GM04504 (cell line): Measurements from ENCODE around the gene CLTCL1.
"Not testable (repeated sequence)": the region's sequence is repeated elsewhere in the genome, so short reads cannot be mapped to it uniquely, and the experiment has no call there.

ENCODE experiments used
- DNase-seq: peaks from one replicate; pipeline ENCODE4 v3.0.0-alpha.2; 2012; ENCODE audit warnings: low read depth

The CLTCL1 gene

DNA sequence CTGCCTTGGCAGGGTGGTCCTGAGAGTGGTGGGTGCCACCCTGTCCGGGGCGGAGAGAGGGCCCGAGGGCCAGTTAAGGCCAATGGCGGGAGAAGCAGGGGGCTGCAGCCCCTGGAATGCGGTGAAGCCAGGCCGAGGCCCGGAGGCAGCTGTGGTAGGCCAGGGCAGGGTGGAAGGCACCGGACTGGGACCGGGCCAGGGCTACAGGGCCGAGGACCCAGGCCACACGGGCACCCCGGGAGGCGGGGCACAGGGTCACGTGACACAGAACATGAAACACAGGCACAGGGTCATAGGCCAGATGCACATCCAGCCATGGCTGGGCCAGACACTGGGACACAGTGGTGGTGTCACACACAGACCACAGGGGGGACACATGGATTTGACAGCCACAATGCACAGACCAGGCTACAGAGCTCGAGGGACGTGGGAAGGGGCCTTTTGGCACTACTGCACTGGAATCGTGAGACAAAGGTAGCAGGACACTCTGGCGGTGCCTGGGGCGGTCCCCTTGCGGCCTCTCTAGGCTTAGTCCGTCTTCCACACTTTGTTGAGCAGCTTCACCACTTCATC lies 115.8 kb downstream of the CLTCL1 start:
- DNase-seq: no peak

DNA sequence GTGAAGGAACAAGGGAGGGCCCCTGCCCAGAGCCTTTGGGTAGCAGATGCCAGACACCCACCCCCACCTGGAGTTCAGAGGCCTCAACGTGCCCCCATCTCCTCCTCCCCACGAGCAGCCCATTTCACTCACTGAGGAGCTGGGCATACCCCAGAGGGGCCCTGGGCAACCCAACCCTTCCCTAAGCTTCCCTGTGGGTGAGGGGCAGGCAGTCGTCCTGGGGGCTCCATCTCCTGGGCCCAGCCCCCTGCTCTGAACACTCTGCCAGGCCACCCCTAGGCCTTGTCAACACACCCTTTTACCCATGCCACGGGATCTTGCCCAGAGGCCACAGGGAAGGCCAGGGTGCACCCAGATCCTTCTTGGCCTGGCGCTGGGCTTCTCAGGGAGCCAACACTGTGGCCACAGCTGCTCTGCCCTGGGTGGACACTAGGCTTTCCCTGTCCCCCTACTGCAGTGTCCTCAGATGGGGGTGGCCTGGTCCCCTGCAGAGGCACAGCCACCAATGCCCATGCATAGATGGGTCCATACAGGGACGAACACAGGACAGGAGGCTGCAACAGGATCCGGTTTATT lies 116.4 kb downstream of the CLTCL1 start:
- no peak for DNase-seq

DNA sequence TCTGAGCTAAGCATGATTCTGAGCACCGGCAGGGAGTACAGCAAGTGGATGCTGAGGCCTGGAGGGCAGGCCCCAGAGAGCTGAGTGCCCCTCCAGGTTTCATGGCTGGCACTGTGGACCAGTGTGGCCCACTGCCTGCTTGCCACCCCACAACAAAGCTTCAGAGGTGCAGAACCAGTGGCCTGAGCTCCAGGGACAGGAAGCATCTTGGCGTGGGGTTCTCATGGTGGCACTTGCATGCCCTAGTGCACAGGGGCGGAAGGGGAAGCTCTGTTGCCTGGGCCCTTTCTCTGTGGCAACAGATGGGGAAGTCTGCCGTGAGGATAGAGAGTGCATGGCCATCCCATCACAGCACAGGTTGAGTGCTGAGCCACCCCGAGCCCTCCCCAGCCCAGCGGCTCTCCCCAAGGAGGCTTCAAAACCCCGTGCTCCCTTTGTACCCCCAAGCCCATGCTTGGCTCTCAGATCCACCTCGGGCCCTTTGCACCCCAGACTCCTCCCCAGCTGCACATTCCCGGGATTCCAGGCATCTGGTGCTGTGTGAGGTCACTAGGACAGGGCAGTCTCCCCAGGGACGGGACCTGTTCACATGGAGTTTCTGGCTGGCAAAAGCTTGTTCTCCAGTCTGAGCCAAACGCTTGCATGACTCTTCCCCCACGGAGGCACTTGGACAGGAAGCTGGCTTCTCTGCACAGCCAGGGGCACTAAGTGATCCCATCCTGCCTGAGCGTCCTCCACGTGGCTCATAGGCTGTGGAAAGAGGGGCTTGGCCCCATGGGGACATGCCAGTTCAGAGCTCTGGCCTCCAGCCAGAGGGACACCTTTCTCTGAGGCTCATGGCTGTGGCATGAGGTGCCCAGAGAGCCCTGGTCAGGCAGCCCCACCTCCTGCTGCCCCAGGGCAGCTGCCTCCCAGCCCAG lies 117.2 kb downstream of the CLTCL1 start:
- peak; percentile 83 for DNase-seq

DNA sequence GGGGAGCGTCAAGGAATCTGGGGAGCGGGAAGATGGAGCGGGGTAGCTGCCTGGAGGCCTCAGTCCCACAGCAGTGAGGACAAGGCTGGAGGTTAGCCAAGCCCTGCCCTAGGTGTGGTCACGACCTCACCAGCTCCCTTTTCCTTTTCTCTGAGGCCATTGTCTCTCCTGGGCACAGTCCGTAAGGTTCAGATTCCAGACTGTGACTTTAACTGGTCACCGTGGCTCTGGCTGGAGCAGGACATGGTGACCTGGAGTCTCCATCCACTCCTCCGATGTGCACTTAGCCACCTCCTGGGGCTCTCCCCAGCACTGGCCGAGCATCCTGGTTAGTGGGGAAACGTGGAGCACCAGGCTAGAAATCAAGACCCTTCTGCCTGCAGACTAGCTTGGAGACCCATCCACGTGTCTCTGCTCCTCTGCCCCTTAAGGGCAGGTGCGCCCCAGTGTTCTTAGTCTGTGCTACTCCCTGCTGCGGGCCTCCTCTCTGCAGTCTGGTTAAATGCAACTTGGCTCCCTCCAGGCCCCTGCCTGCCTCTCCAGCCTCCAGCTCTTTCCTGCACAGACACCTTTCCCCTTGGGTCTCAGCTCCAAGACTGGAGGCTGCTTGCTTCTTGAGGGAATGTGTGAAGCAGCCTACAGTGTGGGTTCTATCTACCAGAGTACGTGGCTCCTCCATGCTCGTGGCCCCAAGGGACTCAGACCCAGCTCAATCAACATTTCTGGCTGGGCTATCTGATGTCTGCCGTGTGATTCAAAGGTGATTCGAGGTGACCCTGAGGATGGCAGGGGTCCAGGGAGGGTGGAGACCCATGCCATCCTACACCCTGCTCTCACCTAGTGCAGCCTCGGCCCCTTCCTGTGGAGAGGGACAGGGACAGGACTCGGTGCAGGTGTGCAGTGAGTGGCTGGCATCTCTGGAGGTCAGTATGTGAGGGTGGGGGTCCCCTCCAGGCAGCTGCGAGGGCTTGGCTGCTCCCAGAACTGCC lies 118.2 kb downstream of the CLTCL1 start:
- DNase-seq: no peak

DNA sequence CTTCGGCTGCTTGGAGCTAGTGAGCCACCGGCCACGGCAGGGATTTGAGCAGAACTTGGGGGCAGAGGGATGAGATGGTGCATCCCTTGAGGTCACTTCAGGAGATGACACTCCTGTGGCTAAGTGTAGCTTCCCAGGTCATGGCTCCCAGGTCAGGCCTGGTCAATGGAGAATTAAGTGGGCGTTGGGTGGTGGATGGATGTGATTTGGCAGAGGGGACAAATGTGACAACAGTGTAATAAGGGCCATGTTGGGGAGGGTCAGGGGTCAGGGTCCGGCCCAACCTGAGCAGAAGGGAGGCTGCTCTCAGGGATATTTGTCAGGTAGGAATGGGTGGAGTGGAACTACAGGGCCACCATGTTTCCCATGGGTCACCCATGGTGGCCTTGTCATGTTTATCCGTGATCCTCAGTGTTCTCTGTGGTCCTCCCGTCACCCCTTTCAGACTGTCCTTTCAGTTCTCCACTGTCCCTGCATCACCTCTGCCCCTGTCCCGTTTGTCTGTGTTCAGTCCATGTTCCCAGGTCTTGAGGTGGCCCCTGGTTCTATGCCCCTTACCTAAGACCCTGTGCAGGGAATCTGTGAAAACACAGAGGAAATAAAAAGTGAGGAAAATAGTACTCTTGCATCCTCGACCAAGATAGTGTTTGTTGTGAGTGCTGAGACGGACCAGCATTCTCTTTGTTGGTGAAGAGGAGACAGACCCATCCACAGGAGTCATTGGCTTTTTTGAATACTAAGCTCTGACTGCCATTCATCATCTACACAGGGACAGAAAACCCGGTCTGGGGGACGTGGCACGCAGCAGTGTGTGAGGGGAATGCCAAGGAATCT lies 119.1 kb downstream of the CLTCL1 start:
- DNase-seq: no peak

DNA sequence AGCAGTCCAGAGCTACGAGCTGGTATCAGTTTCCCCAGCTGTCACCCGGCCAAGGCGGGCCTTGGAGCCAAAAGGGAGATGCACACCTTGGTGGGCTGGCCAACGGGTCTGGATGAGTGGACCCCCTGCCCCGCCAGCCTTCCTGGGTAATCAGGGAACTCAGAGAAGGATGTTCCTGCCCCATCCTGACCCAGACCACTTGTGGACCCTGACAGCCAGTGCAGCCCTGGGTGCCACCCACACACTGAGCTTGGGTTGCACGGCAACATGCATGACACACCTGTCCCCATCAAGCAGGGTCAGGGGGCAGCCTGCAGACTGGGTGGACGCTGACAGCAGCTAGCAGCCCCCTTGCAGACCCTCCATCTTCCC lies 121.6 kb downstream of the CLTCL1 start:
- DNase-seq: no peak

DNA sequence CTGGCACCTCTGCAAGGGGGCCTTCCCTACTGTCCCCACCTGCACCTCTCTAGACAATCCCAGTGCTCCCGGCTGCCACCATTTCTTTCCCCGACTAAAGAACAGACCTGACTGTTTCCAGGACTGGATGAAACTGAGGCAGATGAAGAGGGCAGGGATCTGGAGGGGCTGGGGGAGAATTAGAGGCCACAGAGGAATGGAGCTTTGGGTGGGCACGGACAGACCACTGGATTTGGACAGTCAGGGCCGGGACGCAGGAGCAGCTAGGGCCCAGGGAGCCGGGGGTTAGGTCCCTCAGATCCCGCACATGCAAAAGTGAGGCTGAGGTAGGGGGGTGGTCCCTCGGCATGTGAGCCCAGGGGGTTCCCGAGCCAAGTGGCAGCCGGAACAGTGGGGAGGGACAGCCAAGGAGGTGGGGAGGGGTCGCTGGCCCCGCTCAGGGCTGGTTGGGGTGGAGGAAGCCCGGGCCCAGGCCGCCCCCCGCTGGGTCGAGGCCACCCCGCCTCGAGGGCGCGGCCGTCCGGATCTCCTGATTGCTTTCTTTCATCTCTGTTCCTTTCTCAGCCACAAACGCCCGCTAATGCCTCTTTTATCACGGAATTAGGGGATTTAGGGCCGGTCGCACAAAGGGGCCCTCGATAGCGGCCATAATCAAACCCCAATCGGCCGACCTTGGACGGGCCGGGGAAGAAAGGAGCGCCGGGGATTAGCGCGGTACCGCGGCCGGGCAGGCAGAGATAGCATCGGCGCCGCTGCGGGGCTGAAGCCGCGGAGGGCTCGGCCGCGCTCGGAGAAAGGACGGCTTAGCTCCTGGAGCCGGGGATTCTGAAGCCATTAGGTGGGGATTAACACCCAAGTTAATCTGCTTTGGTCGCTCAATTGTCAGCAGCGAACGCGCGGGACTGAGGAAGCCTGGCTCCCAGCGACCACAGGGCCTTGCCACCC lies 122.2 kb downstream of the CLTCL1 start:
- no peak for DNase-seq

DNA sequence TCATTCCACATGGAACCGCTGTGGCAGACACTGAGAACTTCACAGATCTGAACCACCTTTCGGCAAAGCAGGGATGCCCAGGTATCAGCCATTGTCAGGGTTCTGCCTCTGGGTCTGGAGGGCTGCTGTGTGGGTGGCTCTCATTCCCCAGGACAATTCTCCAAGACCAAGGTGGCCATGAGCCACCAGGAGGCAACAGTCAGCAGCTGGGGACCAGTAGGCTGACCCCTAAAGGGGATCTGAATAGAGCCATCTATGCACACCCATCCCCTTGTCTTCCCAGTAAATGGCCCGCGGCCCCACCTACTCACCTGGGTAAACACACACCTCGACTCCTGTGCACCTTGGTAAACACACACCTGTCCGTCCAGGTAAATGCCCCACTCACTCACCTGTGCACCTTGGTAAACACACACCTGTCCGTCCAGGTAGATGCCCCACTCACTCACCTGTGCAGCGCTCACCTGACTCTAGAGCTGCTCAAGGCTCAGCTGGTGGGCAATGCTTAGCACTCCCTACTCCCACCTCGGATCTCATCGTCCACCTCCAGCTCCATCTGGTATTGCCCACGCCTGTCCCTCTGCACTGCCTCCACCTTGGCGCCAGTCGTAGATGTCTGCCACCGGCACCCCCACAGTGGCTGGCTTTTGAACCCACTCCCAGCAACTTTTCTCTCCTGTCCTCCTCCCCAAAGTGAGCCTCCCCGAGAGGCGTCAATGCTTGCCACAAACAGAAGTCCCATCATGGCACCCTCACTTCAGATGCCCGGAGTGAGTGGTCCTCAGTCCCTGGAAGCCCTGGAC lies 123.2 kb downstream of the CLTCL1 start:
- no peak for DNase-seq

DNA sequence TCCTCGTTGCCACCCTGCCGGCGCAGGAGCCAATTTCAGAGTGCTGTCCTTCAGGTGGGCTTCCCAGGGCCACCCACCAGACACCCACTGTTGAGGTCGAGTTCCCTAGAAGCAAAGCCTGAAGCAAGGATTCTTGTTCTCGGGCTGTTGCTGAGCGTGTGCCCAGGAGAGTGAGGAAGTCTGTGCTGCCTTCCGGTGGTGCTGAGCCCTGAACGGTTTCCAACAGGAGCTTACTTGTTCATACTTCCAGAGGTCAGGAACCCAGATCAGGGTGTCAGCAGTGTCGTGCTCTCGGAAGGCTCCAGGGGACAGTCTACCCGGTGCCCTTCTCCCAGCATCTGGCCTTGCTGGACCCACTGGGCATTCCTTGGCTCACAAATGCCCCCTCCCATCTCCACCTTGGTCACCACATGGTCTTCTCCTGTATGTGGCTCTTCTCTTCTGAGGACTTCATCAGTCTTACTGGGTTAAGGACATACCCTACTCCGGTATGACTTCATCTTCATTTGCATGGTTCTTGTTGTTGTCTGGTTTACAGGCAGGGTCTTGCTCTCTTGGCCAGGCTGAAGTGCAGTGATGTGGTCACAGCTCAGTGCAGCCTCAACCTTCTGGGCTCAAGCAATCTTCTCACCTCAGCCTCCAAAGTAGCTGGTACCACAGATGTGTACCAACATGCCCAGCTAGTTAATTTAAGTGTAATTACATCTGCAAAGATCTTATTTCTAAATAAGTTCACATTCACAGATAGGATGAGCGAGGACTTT lies 124.2 kb downstream of the CLTCL1 start:
- DNase-seq: no peak

DNA sequence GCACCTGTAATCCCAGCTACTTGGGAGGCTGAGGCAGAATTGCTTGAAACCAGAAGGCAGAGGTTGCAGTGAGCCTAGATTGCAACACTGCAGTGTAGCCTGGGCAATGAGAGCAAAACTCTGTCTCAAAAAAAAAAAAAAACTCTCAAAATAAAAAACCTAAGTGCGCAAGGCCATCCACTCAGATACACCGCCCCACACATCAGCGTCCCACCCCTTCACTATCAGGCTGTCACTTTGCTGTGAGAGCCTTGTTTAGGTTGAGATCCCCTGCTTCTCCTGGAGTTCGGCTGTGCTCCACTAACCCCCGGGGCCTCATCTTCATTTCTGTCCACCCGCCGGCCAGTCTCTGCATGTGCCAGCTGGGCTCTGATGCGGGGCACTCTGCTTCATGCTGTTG lies 125.1 kb downstream of the CLTCL1 start:
- DNase-seq: no peak

DNA sequence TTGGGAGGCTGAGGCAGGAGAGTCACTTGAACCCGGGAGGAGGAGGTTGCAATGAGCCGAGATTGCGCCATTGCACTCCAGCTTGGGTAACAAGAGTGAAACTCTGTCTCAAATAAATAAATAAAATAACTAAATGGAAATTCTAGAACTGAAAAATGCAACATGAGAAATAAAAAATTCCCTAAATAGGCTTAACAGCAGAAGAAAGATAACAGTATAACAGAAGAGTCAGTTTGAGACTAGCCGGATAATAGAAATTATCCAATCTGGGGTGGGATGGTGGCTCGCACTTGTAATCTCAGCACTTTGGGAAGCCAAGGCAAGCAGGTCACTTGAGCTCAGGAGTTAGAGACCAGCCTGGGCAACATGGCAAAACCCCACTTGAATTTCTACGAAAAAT lies 127.1 kb downstream of the CLTCL1 start:
- DNase-seq: no peak

DNA sequence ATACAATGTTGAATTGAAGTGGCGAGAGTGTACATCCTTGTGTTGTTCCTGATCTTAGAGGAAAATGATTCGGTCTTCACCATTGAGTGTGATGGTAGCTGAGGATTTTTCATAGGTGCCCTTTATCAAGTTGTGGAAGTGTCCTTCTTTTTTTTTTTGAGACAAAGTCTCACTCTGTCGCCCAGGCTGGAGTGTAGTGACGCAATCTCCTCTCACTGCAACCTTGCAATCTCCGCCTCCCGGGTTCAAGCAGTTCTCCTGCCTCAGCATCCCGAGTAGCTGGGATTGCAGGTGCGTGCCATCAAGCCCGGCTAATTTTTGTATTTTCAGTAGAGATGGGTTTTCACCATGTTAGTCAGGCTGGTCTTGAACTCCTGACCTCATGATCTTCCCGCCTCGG lies 132.9 kb downstream of the CLTCL1 start:
- DNase-seq: not testable (repeated sequence)

DNA sequence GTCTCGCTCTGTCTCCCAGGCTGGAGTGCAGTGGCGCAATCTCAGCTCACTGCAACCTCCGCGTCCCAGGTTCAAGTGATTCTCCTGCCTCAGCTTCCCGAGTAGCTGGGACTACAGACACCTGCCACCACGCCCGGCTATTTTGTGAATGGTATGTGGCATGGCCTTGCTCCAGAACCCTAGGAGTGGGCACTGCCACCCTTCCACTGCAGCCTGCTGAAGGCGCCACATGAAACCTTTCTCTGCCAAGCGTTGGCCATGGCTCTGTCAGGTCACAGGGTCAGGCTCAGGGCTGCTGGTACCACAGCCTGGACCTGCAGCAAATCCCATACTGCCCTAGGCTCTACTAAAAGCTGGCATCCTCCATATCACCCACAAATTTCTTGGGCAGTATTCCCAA lies 135.4 kb downstream of the CLTCL1 start:
- DNase-seq: not testable (repeated sequence)

DNA sequence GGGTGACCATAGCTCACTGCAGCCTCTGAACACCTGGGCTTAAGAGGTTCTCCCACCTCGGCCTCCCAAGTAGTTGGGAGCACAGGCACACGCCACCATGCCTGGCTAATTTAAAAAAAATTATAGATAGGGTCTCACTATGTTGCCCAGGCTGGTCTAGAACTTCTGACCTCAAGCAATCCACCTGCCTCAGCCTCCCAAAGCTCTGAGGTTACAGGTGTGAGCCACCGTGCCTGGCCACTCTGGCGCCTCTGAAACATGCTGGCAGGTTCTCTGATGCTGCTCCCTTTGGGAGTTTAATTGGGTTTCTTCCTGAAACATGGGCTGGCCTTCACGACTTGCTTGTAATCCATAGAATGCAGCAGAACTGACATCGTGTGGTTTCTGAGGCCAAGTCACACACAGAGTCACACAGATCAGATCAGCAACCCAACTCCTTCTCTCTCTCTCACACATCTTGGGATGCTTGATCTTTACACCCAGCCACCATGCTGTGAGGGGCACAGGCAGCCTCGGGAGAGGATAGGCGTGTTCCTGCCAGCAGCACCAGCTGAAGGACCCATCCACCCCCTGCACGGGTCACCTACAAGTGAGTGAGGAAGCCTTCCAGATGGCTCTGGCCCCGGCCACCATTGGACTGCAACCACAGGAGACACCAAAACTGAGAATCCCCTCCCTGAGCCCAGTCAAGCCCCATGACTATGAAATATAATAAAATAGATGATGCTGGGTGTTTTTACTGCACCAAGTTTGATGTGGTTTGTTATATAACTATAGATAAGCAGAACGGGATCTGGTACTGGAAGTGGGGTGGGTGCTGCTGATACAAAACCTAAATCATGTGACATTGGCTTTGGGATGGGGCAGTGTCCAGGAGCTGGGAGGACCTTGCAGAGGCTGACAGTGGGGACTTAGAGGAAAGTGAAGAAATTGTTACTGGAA lies 138.3 kb downstream of the CLTCL1 start:
- DNase-seq: no peak

DNA sequence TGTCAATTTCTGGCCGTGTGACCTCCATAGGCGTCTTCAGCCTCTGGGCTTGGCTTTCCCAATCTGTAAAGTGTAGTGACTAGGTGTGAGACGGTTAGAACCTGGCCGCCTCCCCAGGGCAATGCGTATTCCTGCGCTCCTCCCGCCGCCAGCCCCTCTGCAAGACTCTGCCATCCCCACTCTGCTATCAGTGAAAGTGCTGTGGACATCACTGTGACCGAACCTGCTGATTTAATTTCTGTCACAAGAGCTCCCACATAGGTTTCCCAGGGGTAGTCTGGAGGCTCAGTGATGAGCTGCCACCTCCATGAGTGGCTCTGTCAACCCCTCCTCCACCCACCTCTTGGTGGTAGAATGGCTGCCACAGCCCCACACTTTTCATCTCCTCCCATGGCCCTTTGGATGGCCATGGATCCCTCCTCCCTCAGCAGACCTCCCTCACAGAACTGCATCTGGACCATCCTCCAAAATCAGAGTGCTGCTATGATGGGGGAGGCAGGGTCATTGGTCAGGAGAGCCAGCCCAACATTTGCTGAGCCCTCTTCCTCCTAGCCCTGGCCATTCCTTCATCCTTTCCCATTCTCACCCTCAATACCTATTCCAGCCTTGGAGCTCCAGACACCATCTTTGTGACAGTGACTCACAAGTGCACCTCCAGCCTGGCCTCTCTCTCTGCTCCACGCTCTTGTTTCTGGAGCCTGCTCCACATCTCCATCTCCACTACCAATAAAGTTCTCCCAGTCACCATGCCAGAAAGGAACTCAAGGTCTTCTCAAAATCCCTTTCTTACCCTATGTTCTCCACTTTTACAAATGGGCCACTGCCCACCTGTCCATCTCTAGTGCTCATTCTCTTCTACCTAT lies 140.0 kb downstream of the CLTCL1 start:
- DNase-seq: no peak
